GM12878 (cell line): ENCODE data around the gene EFCAB9. TPM values are rescaled to one million over a fixed set of nuclear protein-coding genes. Genes with fewer than 3 reads are reported as not detected.

Source experiments
- ATAC-seq: fragments of 200-7000 bp; cut with Tn5 transposase; 3 replicates; pipeline ENCODE4 v1.9.1; 2020; ENCODE audit warnings: mild to moderate bottlenecking, moderate library complexity
- BruUV-seq: library from RNA; stranded (reverse); fragments of 400-500 nt; replicated peaks from 2 replicates; lab custom pipeline; 2021; lab: Mats Ljungman, UMichigan
- CTCF ChIA-PET: fragments of 300-600 bp; sonication (Branson Sonifier 250); formaldehyde crosslinking; extraction: SDS; loops from one replicate; lab custom pipeline; 2021; ENCODE audit warnings: inconsistent platforms; lab: Yijun Ruan, JAX
- POLR2A ChIA-PET: fragments of 350-600 bp; formaldehyde crosslinking; extraction: SDS; loops from one replicate; lab custom pipeline; 2021; ENCODE audit warnings: inconsistent platforms; lab: Charles Lee
- RAD21 ChIA-PET: fragments of 300-600 bp; sonication (Branson Sonifier 250); formaldehyde crosslinking; loops from one replicate; lab custom pipeline; 2023; ENCODE audit warnings: antibody characterized with exemption; ENCODE audit not compliant: unreplicated experiment; lab: Charles Lee
- SMC1A ChIA-PET: fragments of 300-600 bp; sonication (Branson Sonifier 250); formaldehyde crosslinking; loops from one replicate; lab custom pipeline; 2023; ENCODE audit not compliant: unreplicated experiment, uncharacterized antibody; lab: Charles Lee
- DNase-seq: peaks from one replicate; pipeline ENCODE4 v3.0.0-alpha.2; 2011; ENCODE audit warnings: low read depth, low spot score
- FAIRE-seq: peaks from 3 replicates; lab custom pipeline; 2011; peaks lifted over from hg19 to GRCh38; lab: Jason Lieb, UNC
- H2AFZ ChIP-seq: 2 replicates; pipeline ENCODE4 v1.6.0; 2011; ENCODE audit warnings: low read depth, low read length, control low read depth; ENCODE audit not compliant: control insufficient read depth
- H3K27ac ChIP-seq: 2 replicates; pipeline ENCODE4 v1.5.1; 2011; ENCODE audit warnings: control low read depth; ENCODE audit not compliant: control insufficient read depth, insufficient read depth
- H3K27me3 ChIP-seq, 2 experiments: replicated peaks in 1 of 2; 2 replicates each; pipeline versions ENCODE4 v1.6.0 to v1.6.1; 2011; ENCODE audit warnings: low read length in 1 of 2; ENCODE audit not compliant: control insufficient read depth in 2 of 2, insufficient read depth in 2 of 2
- H3K36me3 ChIP-seq, 2 experiments: 2 replicates each; pipeline ENCODE4 v1.5.1; 2011; ENCODE audit warnings: low read length in 1 of 2; ENCODE audit not compliant: control insufficient read depth in 2 of 2, insufficient read depth in 2 of 2
- H3K4me1 ChIP-seq: 2 replicates; pipeline ENCODE4 v1.6.1; 2011; ENCODE audit warnings: mild to moderate bottlenecking, low read length, moderate library complexity, mixed read lengths; ENCODE audit not compliant: control insufficient read depth, insufficient read depth
- H3K4me2 ChIP-seq: 2 replicates; pipeline ENCODE4 v1.6.0; 2011; ENCODE audit warnings: control low read depth; ENCODE audit not compliant: control insufficient read depth, insufficient read depth
- H3K4me3 ChIP-seq: fragments of 200-600 bp; sonication (generic); 2 replicates; pipeline ENCODE4 v1.5.1; 2016
- H3K79me2 ChIP-seq: 2 replicates; pipeline ENCODE4 v1.6.0; 2011; ENCODE audit warnings: low read length; ENCODE audit not compliant: control insufficient read depth, insufficient read depth
- H3K9ac ChIP-seq: 2 replicates; pipeline ENCODE4 v1.8.0; 2011; ENCODE audit warnings: low read length, control low read depth, mixed read lengths; ENCODE audit not compliant: control insufficient read depth, insufficient read depth
- H3K9me3 ChIP-seq: replicated peaks from 3 replicates; pipeline ENCODE4 v1.5.1; 2011; ENCODE audit warnings: mild to moderate bottlenecking, low read length; ENCODE audit not compliant: control insufficient read depth, insufficient read depth
- H4K20me1 ChIP-seq: 2 replicates; pipeline ENCODE4 v1.6.0; 2011; ENCODE audit not compliant: control insufficient read depth, insufficient read depth
- DPF2 ChIP-seq: fragments of 450-650 bp; IDR thresholded peaks from 2 replicates; pipeline ENCODE4 v1.6.1; 2017; ENCODE audit warnings: mild to moderate bottlenecking
- EP300 ChIP-seq, 2 experiments: fragments of 150-350 bp in 1 of 2; IDR thresholded peaks; 2 replicates each; pipeline ENCODE4 v1.6.1; 2011 to 2012; ENCODE audit warnings: low read depth in 2 of 2, low read length in 2 of 2, borderline replicate concordance in 1 of 2, improper control_type of control experiment in 1 of 2, inconsistent platforms in 1 of 2; ENCODE audit not compliant: control insufficient read depth in 1 of 2
- EZH2 ChIP-seq: IDR thresholded peaks from 2 replicates; pipeline ENCODE4 v1.6.1; 2012; ENCODE audit warnings: low read depth, mild to moderate bottlenecking, control low read depth, inconsistent platforms, low read length, borderline replicate concordance; ENCODE audit not compliant: control insufficient read depth
- HDGF ChIP-seq: fragments of 450-650 bp; IDR thresholded peaks from 2 replicates; pipeline ENCODE4 v1.6.1; 2016; ENCODE audit warnings: antibody characterized with exemption
- ZNF274 ChIP-seq: IDR thresholded peaks from one replicate; pipeline ENCODE4 v1.8.0; 2011; ENCODE audit not compliant: insufficient read length, insufficient read depth
- WGBS: methylation state at CpG from one replicate; pipeline ENCODE4 v1.1.6; 2016; ENCODE audit warnings: low lambda C conversion rate; ENCODE audit not compliant: insufficient replicate concordance, insufficient coverage; ENCODE audit errors: missing lambda C conversion rate; 5-methylcytosine and 5-hydroxymethylcytosine counted together
- in situ Hi-C: fragments of 300-500 bp; cut with MboI; formaldehyde crosslinking; loops from 9 replicates; pipeline ENCODE4 v1.14.3; 2018; ENCODE audit warnings: mixed read lengths
- intact Hi-C: fragments of 100-400 bp; cut with micrococcal nuclease; formaldehyde crosslinking; loops from one replicate; pipeline ENCODE4 v1.14.2; 2022; ENCODE audit not compliant: unreplicated experiment
- polyA plus RNA-seq, 11 experiments: library from polyadenylated mRNA; depleted of rRNA in 4 of 11; unstranded in 6 of 11; stranded (reverse) in 5 of 11; fragments of >200 nt; fragmentation: Nextera tagmentation in 4 of 11; fragmentation: Illumina TruSeq in 1 of 11; extraction: Ambion mirVana in 4 of 11; extraction: Trizol in 1 of 11; gene quantifications; 1 replicate in 1 of 11; 2 replicates in 10 of 11; pipeline versions ENCODE4 v1.2.1 to v1.2.3, GENCODE V29; 2011 to 2016; ENCODE audit warnings: inconsistent platforms in 2 of 11, missing spikeins in 2 of 11, low read depth in 1 of 11
- total RNA-seq, 4 experiments: library from RNA; depleted of rRNA in 3 of 4; stranded (reverse); fragments of >200 nt in 3 of 4; fragmentation: Illumina TruSeq in 1 of 4; extraction: Trizol in 1 of 4; gene quantifications; 2 replicates each; pipeline versions ENCODE4 v1.2.1 to v1.2.3, GENCODE V29; 2013 to 2021
- TF ChIP-seq, protein P1 (sequence below): fragments of 450-650 bp; IDR thresholded peaks from 2 replicates; pipeline ENCODE4 v1.6.1; 2016; ENCODE audit warnings: mild to moderate bottlenecking
- TF ChIP-seq, protein P2 (sequence below): fragments of 450-650 bp; IDR thresholded peaks from 2 replicates; pipeline ENCODE4 v1.6.1; 2017; ENCODE audit warnings: low read depth, mild to moderate bottlenecking, moderate library complexity

EFCAB9 gene
- total and polyA plus RNA-seq, 10 of the 15 experiments (the other 5 are each of a cell fraction or from before 2014, with no cell fraction given), result 0.73 TPM; not detected in 9

DNA sequence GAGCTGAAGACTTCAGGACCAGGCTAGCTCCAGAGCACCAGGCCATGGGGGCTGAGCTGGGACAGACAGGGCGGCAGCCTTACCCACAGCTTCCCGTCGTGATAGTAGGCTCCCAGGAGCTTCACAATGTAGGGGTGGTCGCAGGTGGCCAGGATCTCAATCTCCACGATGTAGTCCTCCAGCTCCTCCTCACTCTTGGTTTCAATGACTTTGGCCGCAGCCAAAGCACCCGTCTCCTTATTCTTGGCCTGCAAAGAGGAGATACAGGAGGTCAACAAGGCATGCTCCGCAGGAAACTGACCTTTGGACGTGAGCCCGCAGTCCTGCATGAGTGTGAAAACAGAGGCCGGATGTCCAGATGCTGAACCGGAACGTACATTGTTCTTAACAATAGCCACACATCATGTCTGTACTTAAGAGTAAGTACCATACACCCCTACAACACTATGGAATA is 37.4 kb upstream of the EFCAB9 start:
- DNase-seq, result no peak
- intact Hi-C loops (no loop called here), in situ Hi-C loops (no loop called here)
- H3K79me2 ChIP-seq, result peaks cover 56% of the 10 kb centered on the region
- ChIA-PET CTCF (interaction anchor here (0.8 to 1.5 kb wide), 3 partner anchors 24 to 295 kb away, joined by 3 read pairs; no protein-coding TSS in a partner anchor), POLR2A (interaction anchor here (0.5 to 3.7 kb wide), 5 partner anchors 9 to 162 kb away, joined by 3 to 19 read pairs (median 5); no protein-coding TSS in a partner anchor), SMC1A (interaction anchor here (0.7 to 4.3 kb wide), 11 partner anchors 8 to 124 kb away, joined by 3 to 16 read pairs (median 3); partner anchors contain the start of gene STK10), RAD21 (interaction anchor here (1.2 to 2.4 kb wide), 4 partner anchors 19 to 44 kb away, joined by 3 to 11 read pairs (median 4); no protein-coding TSS in a partner anchor)
- peak overlapping the region; percentile 39; the same call in 1 of the 2 replicates for H3K27ac ChIP-seq
- H3K9ac ChIP-seq, result no peak overlapping the region
- FAIRE-seq, result no peak
- 87% methylated on average over 13 of the region's 13 CpGs for WGBS
- no peak overlapping the region for H3K4me3 ChIP-seq
- TF ChIP-seq ZNF274 (no peak), HDGF (no peak), DPF2 (no peak), EP300 (IDR thresholded peaks at IDR 0.05; ENCODE audit: borderline replicate concordance in 1 of 2, control insufficient read depth in 1 of 2, low read depth in 2 of 2, low read length in 2 of 2) (no peak), EZH2 (no peak)
- TF ChIP-seq, protein P1, sequence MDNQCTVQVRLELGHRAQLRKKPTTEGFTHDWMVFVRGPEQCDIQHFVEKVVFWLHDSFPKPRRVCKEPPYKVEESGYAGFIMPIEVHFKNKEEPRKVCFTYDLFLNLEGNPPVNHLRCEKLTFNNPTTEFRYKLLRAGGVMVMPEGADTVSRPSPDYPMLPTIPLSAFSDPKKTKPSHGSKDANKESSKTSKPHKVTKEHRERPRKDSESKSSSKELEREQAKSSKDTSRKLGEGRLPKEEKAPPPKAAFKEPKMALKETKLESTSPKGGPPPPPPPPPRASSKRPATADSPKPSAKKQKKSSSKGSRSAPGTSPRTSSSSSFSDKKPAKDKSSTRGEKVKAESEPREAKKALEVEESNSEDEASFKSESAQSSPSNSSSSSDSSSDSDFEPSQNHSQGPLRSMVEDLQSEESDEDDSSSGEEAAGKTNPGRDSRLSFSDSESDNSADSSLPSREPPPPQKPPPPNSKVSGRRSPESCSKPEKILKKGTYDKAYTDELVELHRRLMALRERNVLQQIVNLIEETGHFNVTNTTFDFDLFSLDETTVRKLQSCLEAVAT, result no peak
- TF ChIP-seq, protein P2, sequence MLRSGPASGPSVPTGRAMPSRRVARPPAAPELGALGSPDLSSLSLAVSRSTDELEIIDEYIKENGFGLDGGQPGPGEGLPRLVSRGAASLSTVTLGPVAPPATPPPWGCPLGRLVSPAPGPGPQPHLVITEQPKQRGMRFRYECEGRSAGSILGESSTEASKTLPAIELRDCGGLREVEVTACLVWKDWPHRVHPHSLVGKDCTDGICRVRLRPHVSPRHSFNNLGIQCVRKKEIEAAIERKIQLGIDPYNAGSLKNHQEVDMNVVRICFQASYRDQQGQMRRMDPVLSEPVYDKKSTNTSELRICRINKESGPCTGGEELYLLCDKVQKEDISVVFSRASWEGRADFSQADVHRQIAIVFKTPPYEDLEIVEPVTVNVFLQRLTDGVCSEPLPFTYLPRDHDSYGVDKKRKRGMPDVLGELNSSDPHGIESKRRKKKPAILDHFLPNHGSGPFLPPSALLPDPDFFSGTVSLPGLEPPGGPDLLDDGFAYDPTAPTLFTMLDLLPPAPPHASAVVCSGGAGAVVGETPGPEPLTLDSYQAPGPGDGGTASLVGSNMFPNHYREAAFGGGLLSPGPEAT, result no peak
- no peak overlapping the region for H2AFZ ChIP-seq
- peaks cover 44% of the 10 kb centered on the region for H3K4me1 ChIP-seq
- H3K27me3 ChIP-seq, result no peaks in the 10 kb centered on the region
- H3K36me3 ChIP-seq, result peaks cover 17 to 21% of the 10 kb centered on the region in 2 experiments; a peak in 3 of 4 replicates
- no peaks in the 10 kb centered on the region; the same call in 2 of the 3 replicates for H3K9me3 ChIP-seq
- BruUV-seq, result no TSS peak
- ATAC-seq, result no peak
- no peaks in the 10 kb centered on the region for H4K20me1 ChIP-seq
- no peak overlapping the region for H3K4me2 ChIP-seq
